ENCODE results near the gene INTS3.
"Not testable (repeated sequence)": the region's sequence is repeated elsewhere in the genome, so short reads cannot be mapped to it uniquely, and the experiment has no call there.

INTS3 gene

GRCh38 chr1:153705484-153705883, 22.4 kb upstream of the INTS3 start:
- no peak for DNase-seq (ENCODE audit: low read depth in 2 of 2)

GRCh38 chr1:153711026-153711425, 16.8 kb upstream of the INTS3 start:
- DNase-seq (ENCODE audit: low read depth in 2 of 2) = no peak

GRCh38 chr1:153716211-153716610, 11.6 kb upstream of the INTS3 start:
- DNase-seq (ENCODE audit: low read depth in 2 of 2) = not testable (repeated sequence)

- no peak for DNase-seq (ENCODE audit: low read depth in 2 of 2)
Measured at GRCh38 chr1:153717330-153717729, 10.5 kb upstream of the INTS3 start.

- no peak for DNase-seq (ENCODE audit: low read depth in 2 of 2)
Measured at GRCh38 chr1:153723687-153724086, 4.2 kb upstream of the INTS3 start.

- DNase-seq (ENCODE audit: low read depth in 2 of 2) = not testable (repeated sequence)
Measured at GRCh38 chr1:153724634-153725033, 3.2 kb upstream of the INTS3 start.

GRCh38 chr1:153728305-153729066, 636 bp downstream of the INTS3 start:
- DNase-seq (ENCODE audit: low read depth in 2 of 2) = peak; percentile 3 to 4

- DNase-seq (ENCODE audit: low read depth in 2 of 2) = no peak
Measured at GRCh38 chr1:153730468-153730988, 2.7 kb downstream of the INTS3 start.

GRCh38 chr1:153733970-153734369, 6.1 kb downstream of the INTS3 start:
- DNase-seq (ENCODE audit: low read depth in 2 of 2) = no peak

- DNase-seq (ENCODE audit: low read depth in 2 of 2) = no peak
Measured at GRCh38 chr1:153734396-153735089, 6.7 kb downstream of the INTS3 start.

- no peak for DNase-seq (ENCODE audit: low read depth in 2 of 2)
Measured at GRCh38 chr1:153735090-153735420, 7.2 kb downstream of the INTS3 start.

GRCh38 chr1:153741986-153742385, 14.1 kb downstream of the INTS3 start:
- no peak for DNase-seq (ENCODE audit: low read depth in 2 of 2)

GRCh38 chr1:153742411-153743142, 14.7 kb downstream of the INTS3 start:
- DNase-seq (ENCODE audit: low read depth in 2 of 2) = no peak

- no peak for DNase-seq (ENCODE audit: low read depth in 2 of 2)
Measured at GRCh38 chr1:153745417-153745816, 17.6 kb downstream of the INTS3 start.

- no peak for DNase-seq (ENCODE audit: low read depth in 2 of 2)
Measured at GRCh38 chr1:153746174-153746573, 18.3 kb downstream of the INTS3 start.

- no peak for DNase-seq (ENCODE audit: low read depth in 2 of 2)
Measured at GRCh38 chr1:153748903-153749302, 21.1 kb downstream of the INTS3 start.

GRCh38 chr1:153749408-153750005, 21.7 kb downstream of the INTS3 start:
- DNase-seq (ENCODE audit: low read depth in 2 of 2) = peak; percentile 53 to 67

- DNase-seq (ENCODE audit: low read depth in 2 of 2) = no peak
Measured at GRCh38 chr1:153750026-153750995, 22.5 kb downstream of the INTS3 start.

- DNase-seq (ENCODE audit: low read depth in 2 of 2) = no peak
Measured at GRCh38 chr1:153752072-153752471, 24.2 kb downstream of the INTS3 start.

GRCh38 chr1:153752571-153753195, 24.8 kb downstream of the INTS3 start:
- DNase-seq (ENCODE audit: low read depth in 2 of 2) = no peak
